Endothelial cell (in vitro differentiated cells): Measurements from ENCODE around the gene LDAH. TPM values are rescaled to one million over a fixed set of nuclear protein-coding genes. Genes with fewer than 3 reads are reported as not detected.

Experiments used
- DNase-seq: peaks from one replicate; pipeline ENCODE4 v3.0.0; 2021; ENCODE audit warnings: low spot score
- H3K27ac Mint-ChIP-seq: one replicate; pipeline ENCODE4 v1.8.0; 2021; ENCODE audit warnings: mixed read lengths, inconsistent platforms; ENCODE audit not compliant: unreplicated experiment
- H3K27me3 Mint-ChIP-seq: one replicate; pipeline ENCODE4 v1.8.0; 2021; ENCODE audit warnings: mild to moderate bottlenecking, moderate library complexity, mixed read lengths, inconsistent platforms; ENCODE audit not compliant: unreplicated experiment
- H3K36me3 Mint-ChIP-seq: one replicate; pipeline ENCODE4 v1.8.0; 2021; ENCODE audit warnings: mild to moderate bottlenecking, low read depth, mixed read lengths, inconsistent platforms; ENCODE audit not compliant: unreplicated experiment
- H3K4me1 Mint-ChIP-seq: one replicate; pipeline ENCODE4 v1.8.0; 2021; ENCODE audit warnings: mild to moderate bottlenecking, mixed read lengths, inconsistent platforms; ENCODE audit not compliant: unreplicated experiment
- H3K4me3 Mint-ChIP-seq: one replicate; pipeline ENCODE4 v1.8.0; 2021; ENCODE audit warnings: mild to moderate bottlenecking, mixed read lengths, inconsistent platforms; ENCODE audit not compliant: unreplicated experiment
- H3K9me3 Mint-ChIP-seq: one replicate; pipeline ENCODE4 v1.8.0; 2021; ENCODE audit warnings: mixed read lengths, inconsistent platforms; ENCODE audit not compliant: unreplicated experiment
- CTCF ChIP-seq: fragments of 200-600 bp; sonication (generic); IDR thresholded peaks from one replicate; pipeline ENCODE4 v1.5.0; 2021; ENCODE audit warnings: antibody characterized with exemption; ENCODE audit not compliant: unreplicated experiment
- total RNA-seq: library from RNA; stranded (reverse); fragmentation: NEBNext Ultra II Directional; extraction: Animal tissue kit (Norgen Biotek cat#: 25700); gene quantifications from one replicate; pipeline ENCODE4 v1.2.1, GENCODE V29; 2021; ENCODE audit not compliant: unreplicated experiment

LDAH gene
- total RNA-seq, 1 donor from 2014 or later: 21.9 TPM

GRCh38 chr2:20657522-20658235 is 165.2 kb downstream of the LDAH start:
- no peak for DNase-seq
- Mint-ChIP-seq H3K4me1 (peaks cover 23% of the 10 kb centered on the region), H3K36me3 (no peaks in the 10 kb centered on the region), H3K27ac (no peak overlapping the region), H3K9me3 (no peaks in the 10 kb centered on the region), H3K4me3 (no peak overlapping the region), H3K27me3 (peaks cover 8% of the 10 kb centered on the region)
- TF ChIP-seq CTCF: no peak

GRCh38 chr2:20656561-20656960 is 166.3 kb downstream of the LDAH start:
- Mint-ChIP-seq H3K27me3 (peaks cover 13% of the 10 kb centered on the region), H3K27ac (no peak overlapping the region), H3K36me3 (peaks cover 4% of the 10 kb centered on the region), H3K9me3 (no peaks in the 10 kb centered on the region), H3K4me1 (peaks cover 32% of the 10 kb centered on the region), H3K4me3 (no peak overlapping the region)
- DNase-seq: no peak
- TF ChIP-seq CTCF: no peak

GRCh38 chr2:20654535-20654813 is 168.4 kb downstream of the LDAH start:
- Mint-ChIP-seq H3K27me3 (peaks cover 14% of the 10 kb centered on the region), H3K9me3 (no peaks in the 10 kb centered on the region), H3K27ac (no peak overlapping the region)

GRCh38 chr2:20653695-20654534 is 169.0 kb downstream of the LDAH start:
- Mint-ChIP-seq H3K9me3 (no peaks in the 10 kb centered on the region), H3K27me3 (peaks cover 16% of the 10 kb centered on the region), H3K36me3 (peaks cover 10% of the 10 kb centered on the region), H3K4me1 (peaks cover 43% of the 10 kb centered on the region), H3K27ac (no peak overlapping the region), H3K4me3 (no peak overlapping the region)
- TF ChIP-seq CTCF: no peak
- DNase-seq: no peak

More at GRCh38 chr2:20654535-20654813, 168.4 kb downstream of the LDAH start:
- no peak for DNase-seq
- no peak for TF ChIP-seq CTCF
- no peak overlapping the region for H3K4me3 Mint-ChIP-seq
- peaks cover 38% of the 10 kb centered on the region for H3K4me1 Mint-ChIP-seq
- H3K36me3 Mint-ChIP-seq: peaks cover 4% of the 10 kb centered on the region
